ENCODE measurements around the gene TMLHE. TPM values are rescaled to one million over a fixed set of nuclear protein-coding genes. Genes with fewer than 3 reads are reported as not detected.
"Not testable (repeated sequence)": the region's sequence is repeated elsewhere in the genome, so short reads cannot be mapped to it uniquely, and the experiment has no call there.

TMLHE gene, protein sequence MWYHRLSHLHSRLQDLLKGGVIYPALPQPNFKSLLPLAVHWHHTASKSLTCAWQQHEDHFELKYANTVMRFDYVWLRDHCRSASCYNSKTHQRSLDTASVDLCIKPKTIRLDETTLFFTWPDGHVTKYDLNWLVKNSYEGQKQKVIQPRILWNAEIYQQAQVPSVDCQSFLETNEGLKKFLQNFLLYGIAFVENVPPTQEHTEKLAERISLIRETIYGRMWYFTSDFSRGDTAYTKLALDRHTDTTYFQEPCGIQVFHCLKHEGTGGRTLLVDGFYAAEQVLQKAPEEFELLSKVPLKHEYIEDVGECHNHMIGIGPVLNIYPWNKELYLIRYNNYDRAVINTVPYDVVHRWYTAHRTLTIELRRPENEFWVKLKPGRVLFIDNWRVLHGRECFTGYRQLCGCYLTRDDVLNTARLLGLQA
- 10 to 100 TPM; 15.2 to 15.7 TPM for total RNA-seq
- polyA plus RNA-seq = 10 to 100 TPM; 12.8 to 15.5 TPM

DNA sequence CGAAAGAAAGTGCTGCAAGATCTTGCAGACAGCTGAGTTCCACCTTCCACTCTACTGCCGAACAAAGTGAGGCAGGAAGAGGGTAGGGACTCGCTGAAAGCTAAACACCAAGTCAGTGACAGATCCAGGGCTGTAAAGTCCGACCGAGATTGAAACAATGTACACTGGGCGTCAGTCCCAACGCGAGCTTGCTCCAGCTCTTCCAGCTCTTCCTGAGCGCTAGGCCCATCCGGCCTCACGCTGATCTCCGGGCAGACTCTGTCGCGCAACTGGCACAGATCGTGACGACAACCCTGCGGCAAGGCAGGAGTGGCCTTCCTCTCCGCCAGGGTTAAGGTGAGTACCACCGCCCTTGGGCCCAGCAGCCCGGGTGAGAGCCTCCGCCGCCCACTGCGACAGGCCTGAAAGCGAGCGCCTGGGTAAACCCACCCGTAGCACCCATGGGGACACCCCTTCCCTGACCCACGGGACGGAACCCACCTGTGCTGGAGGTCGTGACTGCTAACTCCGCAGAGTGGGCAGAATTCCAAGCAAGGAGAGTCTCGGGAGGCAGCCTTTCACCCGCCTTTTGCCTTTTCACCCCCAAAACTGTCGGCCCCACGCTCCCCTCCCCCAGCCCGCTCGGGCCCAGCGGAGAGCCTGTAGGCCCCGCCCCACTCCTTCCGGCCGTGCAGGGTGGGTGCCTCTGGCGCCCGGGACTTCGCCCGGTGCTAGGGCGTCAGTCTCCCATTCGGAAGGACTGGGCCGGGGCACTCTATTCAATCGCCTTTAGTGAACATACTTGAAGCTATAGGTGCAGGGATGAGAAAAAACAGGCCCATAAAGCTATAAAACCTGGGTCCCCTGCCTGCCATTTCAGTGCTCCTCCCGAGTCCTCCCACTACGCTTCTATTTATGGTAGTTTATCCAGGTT, at the start of gene TMLHE, which contains the start of gene SPRY3:
Gene TMLHE (minus strand): TSS at position 641 of the 913 bp plus-strand sequence. CDS start 67,676 bp downstream, outside the sequence.
Gene SPRY3 (plus strand): TSS at position 275 of the 913 bp plus-strand sequence.
- peaks cover 16% of the 10 kb centered on the region for H3K4me1 ChIP-seq (ENCODE audit: insufficient read depth, low read length)
- ChIA-PET POLR2A (ENCODE audit: partially characterized antibody) (interaction anchor here (1.2 to 2.0 kb wide), 2 partner anchors 20 to 349 kb away, joined by 3 to 8 read pairs; no protein-coding TSS in a partner anchor), CTCF (ENCODE audit: partially characterized antibody) (no interaction called here)
- Mint-ChIP-seq H3K4me1 (peaks cover 6 to 44% (median 27%) of the 10 kb centered on the region in 4 donors), H3K36me3 (peaks cover 0 to 10% of the 10 kb centered on the region in 2 donors), H3K27ac (peak within 1 kb of the TSS; percentile 91 to 97 (median 95)), H3K9me3 (peaks cover 0 to 2% (median 0%) of the 10 kb centered on the region in 8 donors), H3K4me3 (peak within 1 kb of the TSS; percentile 85 to 97 (median 91)), H3K27me3 (peaks cover 0 to 1% of the 10 kb centered on the region in 2 donors)
- intact Hi-C loops (cut with micrococcal nuclease) = no loop called here
- peak within 1 kb of the TSS; percentile 79 for H3K27ac ChIP-seq (ENCODE audit: low read depth, low read length)
- H3K27me3 ChIP-seq (ENCODE audit: insufficient read depth, low read length) = no peaks in the 10 kb centered on the region
- no peaks in the 10 kb centered on the region for H3K36me3 ChIP-seq (ENCODE audit: insufficient read depth, low read length)
- no peaks in the 10 kb centered on the region for H3K9me3 ChIP-seq (ENCODE audit: control insufficient read depth in 1 of 2, low read length in 2 of 2)
- H3K4me3 ChIP-seq (ENCODE audit: low read length in 2 of 2) = peak within 1 kb of the TSS; percentile 30 to 75
- peak; percentile 39 to 53 (median 51) for DNase-seq

DNA sequence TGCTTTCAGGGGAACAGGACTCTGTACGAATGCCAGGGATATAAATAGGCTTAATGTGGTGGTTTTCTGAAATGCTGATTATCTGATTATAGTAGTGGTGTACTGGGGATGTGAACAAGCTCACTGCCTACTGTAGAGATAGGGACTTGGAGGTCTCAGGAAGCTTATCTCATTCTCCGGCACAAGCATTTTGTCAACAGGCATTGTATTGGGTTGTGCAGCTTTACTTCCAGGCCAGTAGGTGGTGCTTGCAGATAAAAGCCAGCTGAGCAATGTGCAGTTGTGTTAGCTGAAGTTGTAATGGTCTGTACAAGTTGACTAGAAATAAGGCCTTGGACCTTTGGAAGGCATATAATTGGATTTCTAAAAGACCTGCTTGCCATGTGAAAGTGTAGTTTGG, 49.5 kb upstream of the TMLHE start:
- intact Hi-C loops (cut with micrococcal nuclease) = no loop called here
- Mint-ChIP-seq H3K4me1 (no peaks in the 10 kb centered on the region), H3K27me3 (no peaks in the 10 kb centered on the region), H3K4me3 (no peak overlapping the region), H3K9me3 (peaks cover 0 to 42% (median 21%) of the 10 kb centered on the region in 8 donors), H3K36me3 (peaks cover 0 to 5% of the 10 kb centered on the region in 2 donors), H3K27ac (no peak overlapping the region)
- CTCF ChIA-PET (ENCODE audit: partially characterized antibody) = no interaction called here
- Histone ChIP-seq H3K36me3 (ENCODE audit: insufficient read depth, low read length) (no peaks in the 10 kb centered on the region), H3K4me1 (ENCODE audit: insufficient read depth, low read length) (no peaks in the 10 kb centered on the region), H3K27me3 (ENCODE audit: insufficient read depth, low read length) (no peaks in the 10 kb centered on the region), H3K27ac (ENCODE audit: low read depth, low read length) (no peak overlapping the region), H3K4me3 (ENCODE audit: low read length in 2 of 2) (no peak overlapping the region), H3K9me3 (ENCODE audit: control insufficient read depth in 1 of 2, low read length in 2 of 2) (no peaks in the 10 kb centered on the region)
- POLR2A ChIA-PET (ENCODE audit: partially characterized antibody) = no interaction called here
- DNase-seq = no peak

DNA sequence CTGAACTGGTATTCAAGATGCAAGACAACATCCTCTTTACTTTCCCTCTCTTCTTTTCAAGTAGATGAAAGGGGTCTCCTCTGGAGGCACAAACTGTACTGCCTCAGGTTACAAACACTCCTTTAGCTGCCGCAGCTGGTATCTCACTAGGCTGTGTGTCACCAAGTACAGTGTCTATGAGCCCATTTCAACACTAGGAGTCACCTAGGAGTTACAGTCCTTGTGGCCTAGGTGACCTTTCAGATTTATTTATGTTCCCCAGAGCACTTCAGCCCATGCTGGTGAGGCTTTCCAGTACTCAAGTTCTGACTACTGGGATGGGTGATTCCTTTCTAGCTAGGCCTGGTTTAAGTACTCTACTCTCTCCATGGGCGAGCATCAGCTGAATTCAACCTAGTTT, 32.4 kb upstream of the TMLHE start:
- DNase-seq = no peak
- H3K9me3 ChIP-seq (ENCODE audit: control insufficient read depth in 1 of 2, low read length in 2 of 2) = no peaks in the 10 kb centered on the region
- H3K36me3 Mint-ChIP-seq = peaks cover 0 to 2% of the 10 kb centered on the region in 2 donors
- ChIA-PET POLR2A (ENCODE audit: partially characterized antibody) (no interaction called here), CTCF (ENCODE audit: partially characterized antibody) (no interaction called here)
- H3K4me3 Mint-ChIP-seq = no peak overlapping the region
- no peak overlapping the region for H3K4me3 ChIP-seq (ENCODE audit: low read length in 2 of 2)
- H3K4me1 Mint-ChIP-seq = peaks cover 0 to 11% (median 1%) of the 10 kb centered on the region in 4 donors
- no peaks in the 10 kb centered on the region for H3K27me3 ChIP-seq (ENCODE audit: insufficient read depth, low read length)
- H3K27ac ChIP-seq (ENCODE audit: low read depth, low read length) = no peak overlapping the region
- peaks cover 0 to 2% (median 0%) of the 10 kb centered on the region in 8 donors for H3K9me3 Mint-ChIP-seq
- H3K36me3 ChIP-seq (ENCODE audit: insufficient read depth, low read length) = no peaks in the 10 kb centered on the region
- H3K27ac Mint-ChIP-seq = no peak overlapping the region
- intact Hi-C loops (cut with micrococcal nuclease) = no loop called here
- H3K27me3 Mint-ChIP-seq = peaks cover 0 to 5% of the 10 kb centered on the region in 2 donors
- no peaks in the 10 kb centered on the region for H3K4me1 ChIP-seq (ENCODE audit: insufficient read depth, low read length)

DNA sequence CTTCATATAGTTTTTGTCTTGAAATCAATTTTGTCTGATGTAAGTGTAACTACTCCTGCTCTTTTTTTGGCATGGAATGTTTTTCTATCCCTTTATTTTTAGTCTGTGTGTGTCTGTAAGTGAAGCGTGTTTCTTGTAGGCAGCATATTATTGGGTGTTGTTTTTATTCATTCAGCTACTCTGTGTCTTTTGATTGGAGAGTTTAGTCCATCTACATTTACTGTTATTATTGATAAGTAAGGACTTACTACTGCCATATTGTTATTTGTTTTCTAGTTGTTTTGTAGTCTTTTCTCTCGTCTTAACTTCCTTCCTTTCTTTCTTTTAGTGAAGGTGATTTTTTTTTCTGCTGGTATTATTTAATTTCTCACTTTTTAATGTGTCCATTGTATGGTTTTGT, 30.5 kb upstream of the TMLHE start:
- Histone ChIP-seq H3K4me3 (ENCODE audit: low read length in 2 of 2) (no peak overlapping the region), H3K27ac (ENCODE audit: low read depth, low read length) (no peak overlapping the region), H3K9me3 (ENCODE audit: control insufficient read depth in 1 of 2, low read length in 2 of 2) (no peaks in the 10 kb centered on the region), H3K36me3 (ENCODE audit: insufficient read depth, low read length) (no peaks in the 10 kb centered on the region), H3K27me3 (ENCODE audit: insufficient read depth, low read length) (no peaks in the 10 kb centered on the region), H3K4me1 (ENCODE audit: insufficient read depth, low read length) (no peaks in the 10 kb centered on the region)
- POLR2A ChIA-PET (ENCODE audit: partially characterized antibody) = no interaction called here
- peaks cover 0 to 11% (median 1%) of the 10 kb centered on the region in 4 donors for H3K4me1 Mint-ChIP-seq
- intact Hi-C loops (cut with micrococcal nuclease) = no loop called here
- peaks cover 0 to 2% of the 10 kb centered on the region in 2 donors for H3K36me3 Mint-ChIP-seq
- H3K9me3 Mint-ChIP-seq = peaks cover 0 to 2% (median 0%) of the 10 kb centered on the region in 8 donors
- DNase-seq = no peak
- no peak overlapping the region for H3K27ac Mint-ChIP-seq
- CTCF ChIA-PET (ENCODE audit: partially characterized antibody) = no interaction called here
- H3K27me3 Mint-ChIP-seq = peaks cover 0 to 5% of the 10 kb centered on the region in 2 donors
- H3K4me3 Mint-ChIP-seq = no peak overlapping the region

DNA sequence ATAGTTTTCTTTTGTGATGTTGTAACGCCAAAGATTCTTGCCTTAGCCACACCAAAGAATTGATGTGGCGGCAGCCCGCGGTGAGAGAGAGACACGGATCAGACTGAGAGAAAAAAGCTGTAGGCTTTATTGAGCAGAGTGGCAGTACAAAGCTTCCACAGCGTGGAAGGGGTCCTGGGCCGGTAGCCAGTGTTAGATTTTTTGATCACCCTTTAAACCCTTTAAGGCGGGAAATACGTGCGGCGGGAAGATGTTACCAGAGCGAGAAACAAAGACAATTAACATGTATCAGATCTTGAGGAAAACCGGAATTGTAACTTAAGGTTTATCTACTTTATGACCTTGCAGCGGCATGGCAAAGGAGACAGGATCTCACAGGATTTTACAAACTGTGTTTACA, 28.6 kb upstream of the TMLHE start:
- H3K4me1 ChIP-seq (ENCODE audit: insufficient read depth, low read length); CTCF ChIA-PET (ENCODE audit: partially characterized antibody); H3K36me3 ChIP-seq (ENCODE audit: insufficient read depth, low read length); H3K27me3 ChIP-seq (ENCODE audit: insufficient read depth, low read length); H3K9me3 Mint-ChIP-seq; H3K27ac ChIP-seq (ENCODE audit: low read depth, low read length); H3K27ac Mint-ChIP-seq; H3K9me3 ChIP-seq (ENCODE audit: control insufficient read depth in 1 of 2, low read length in 2 of 2); H3K4me3 ChIP-seq (ENCODE audit: low read length in 2 of 2); H3K36me3 Mint-ChIP-seq; H3K27me3 Mint-ChIP-seq; intact Hi-C loops (cut with micrococcal nuclease); DNase-seq; POLR2A ChIA-PET (ENCODE audit: partially characterized antibody): not testable (repeated sequence)
- peaks cover 0 to 11% (median 1%) of the 10 kb centered on the region in 4 donors for H3K4me1 Mint-ChIP-seq
- peak overlapping the region; percentile 1 to 76 (median 74) for H3K4me3 Mint-ChIP-seq

DNA sequence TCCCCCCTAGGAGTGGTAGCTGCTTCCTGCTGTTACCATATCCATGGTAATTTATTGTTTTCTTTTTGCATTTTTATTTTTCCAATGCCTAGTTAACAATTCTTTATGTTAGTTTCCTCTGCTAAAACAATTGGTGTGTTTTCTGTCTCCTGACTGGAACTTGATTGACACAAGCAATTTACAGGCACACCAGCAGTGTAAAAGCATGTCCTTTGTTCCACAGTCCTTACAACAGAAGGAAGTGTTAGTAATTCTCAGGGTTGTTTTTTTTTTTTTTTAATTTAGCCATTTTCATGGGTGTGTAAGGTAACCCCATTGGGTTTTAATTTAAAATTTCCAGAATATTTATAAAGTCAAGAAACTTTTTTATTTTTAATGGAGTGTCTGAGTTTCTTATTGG, 25.0 kb upstream of the TMLHE start:
- intact Hi-C loops (cut with micrococcal nuclease) = no loop called here
- CTCF ChIA-PET (ENCODE audit: partially characterized antibody) = no interaction called here

DNA sequence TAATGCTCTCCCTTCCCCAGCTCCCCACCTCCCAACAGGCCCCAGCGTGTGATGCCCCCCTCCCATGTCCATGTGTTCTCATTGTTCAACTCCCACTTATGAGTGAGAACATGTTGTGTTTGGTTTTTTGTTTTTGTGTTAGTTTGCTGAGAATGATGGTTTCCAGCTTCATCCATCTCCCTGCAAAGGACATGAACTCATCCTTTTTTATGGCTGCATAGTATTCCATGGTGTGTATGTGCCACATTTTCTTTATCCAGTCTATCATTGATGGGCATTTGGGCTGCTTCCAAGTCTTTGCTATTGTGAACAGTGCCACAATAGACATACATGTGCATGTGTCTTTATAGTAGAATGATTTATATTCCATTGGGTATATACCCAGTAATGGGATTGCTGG, 22.3 kb upstream of the TMLHE start:
- H3K27me3 Mint-ChIP-seq; H3K27ac ChIP-seq (ENCODE audit: low read depth, low read length); H3K9me3 ChIP-seq (ENCODE audit: control insufficient read depth in 1 of 2, low read length in 2 of 2); CTCF ChIA-PET (ENCODE audit: partially characterized antibody); DNase-seq; H3K4me3 Mint-ChIP-seq; H3K27me3 ChIP-seq (ENCODE audit: insufficient read depth, low read length); H3K4me3 ChIP-seq (ENCODE audit: low read length in 2 of 2); intact Hi-C loops (cut with micrococcal nuclease); H3K36me3 Mint-ChIP-seq; POLR2A ChIA-PET (ENCODE audit: partially characterized antibody); H3K36me3 ChIP-seq (ENCODE audit: insufficient read depth, low read length); H3K27ac Mint-ChIP-seq: not testable (repeated sequence)
- H3K4me1 ChIP-seq (ENCODE audit: insufficient read depth, low read length) = peaks cover 12% of the 10 kb centered on the region
- peaks cover 0 to 21% (median 10%) of the 10 kb centered on the region in 8 donors for H3K9me3 Mint-ChIP-seq
- H3K4me1 Mint-ChIP-seq = peaks cover 6 to 15% (median 10%) of the 10 kb centered on the region in 4 donors

More for the DNA sequence above, 25.0 kb upstream of the TMLHE start:
- Mint-ChIP-seq H3K4me3 (no peak overlapping the region), H3K36me3 (peaks cover 0 to 2% of the 10 kb centered on the region in 2 donors), H3K27ac (no peak overlapping the region), H3K9me3 (peaks cover 0 to 9% (median 0%) of the 10 kb centered on the region in 8 donors), H3K4me1 (peaks cover 3 to 9% (median 5%) of the 10 kb centered on the region in 4 donors), H3K27me3 (peaks cover 0 to 5% of the 10 kb centered on the region in 2 donors)
- POLR2A ChIA-PET (ENCODE audit: partially characterized antibody) = no interaction called here
- no peaks in the 10 kb centered on the region for H3K36me3 ChIP-seq (ENCODE audit: insufficient read depth, low read length)
- no peaks in the 10 kb centered on the region for H3K27me3 ChIP-seq (ENCODE audit: insufficient read depth, low read length)
- no peaks in the 10 kb centered on the region for H3K9me3 ChIP-seq (ENCODE audit: control insufficient read depth in 1 of 2, low read length in 2 of 2)
- H3K27ac ChIP-seq (ENCODE audit: low read depth, low read length) = no peak overlapping the region
- peaks cover 3% of the 10 kb centered on the region for H3K4me1 ChIP-seq (ENCODE audit: insufficient read depth, low read length)
- no peak overlapping the region for H3K4me3 ChIP-seq (ENCODE audit: low read length in 2 of 2)
- no peak for DNase-seq

Data from CD4-positive, alpha-beta memory T cell (primary cell).